Suprapubic skin (tissue), 4 donors: Measurements from ENCODE around the gene ATP5PO. TPM values are rescaled to one million over a fixed set of nuclear protein-coding genes. Genes with fewer than 3 reads are reported as not detected.
A peak's percentile ranks its signal among the peaks of the same experiment; 100 is the strongest.

Source experiments
- DNase-seq, 2 donors: peaks; one replicate each; pipeline ENCODE4 v3.0.0-alpha.2; 2019; ENCODE audit warnings: low spot score in 2 of 2
- H3K27ac ChIP-seq: fragments of 200-600 bp; sonication (generic); one replicate; pipeline ENCODE4 v1.5.1; 2019
- H3K27me3 ChIP-seq: fragments of 200-600 bp; sonication (generic); one replicate; pipeline ENCODE4 v1.5.1; 2019
- H3K36me3 ChIP-seq: fragments of 200-600 bp; sonication (generic); one replicate; pipeline ENCODE4 v1.5.1; 2019
- H3K4me1 ChIP-seq: fragments of 200-600 bp; sonication (generic); one replicate; pipeline ENCODE4 v1.5.1; 2019
- H3K4me3 ChIP-seq: fragments of 200-600 bp; sonication (generic); one replicate; pipeline ENCODE4 v1.5.1; 2019; ENCODE audit warnings: mild to moderate bottlenecking
- H3K9me3 ChIP-seq: fragments of 200-600 bp; sonication (generic); one replicate; pipeline ENCODE4 v1.5.1; 2019
- EP300 ChIP-seq: sonication (generic); formaldehyde crosslinking; IDR thresholded peaks from one replicate; pipeline ENCODE4 v1.6.1; 2017; ENCODE audit warnings: antibody characterized with exemption
- POLR2A ChIP-seq, 2 donors: fragments of 450-650 bp; IDR thresholded peaks; one replicate each; pipeline ENCODE4 v1.6.1; 2017; ENCODE audit warnings: antibody characterized with exemption in 2 of 2, mild to moderate bottlenecking in 2 of 2, moderate library complexity in 2 of 2
- POLR2AphosphoS5 ChIP-seq, 3 donors: sonication (generic); formaldehyde crosslinking; IDR thresholded peaks; one replicate each; pipeline ENCODE4 v1.6.1; 2017; ENCODE audit warnings: antibody characterized with exemption in 3 of 3
- WGBS: methylation state at CpG from one replicate; pipeline ENCODE4 v1.1.5; 2018; 5-methylcytosine and 5-hydroxymethylcytosine counted together
- total RNA-seq, 4 donors: library from RNA; depleted of rRNA; stranded (reverse); fragments of >200 nt; gene quantifications; one replicate each; pipeline ENCODE4 v1.1.0, GENCODE V29; 2016
- TF ChIP-seq, protein P1 (sequence below), 2 donors: fragments of 200-600 bp in 1 of 2; fragments of 450-650 bp in 1 of 2; sonication (generic) in 1 of 2; IDR thresholded peaks; one replicate each; pipeline ENCODE4 v1.5.1; 2016 to 2019; ENCODE audit warnings: antibody characterized with exemption in 2 of 2, mild to moderate bottlenecking in 1 of 2, moderate library complexity in 1 of 2

Gene ATP5PO
- total RNA-seq, 4 donors from 2014 or later: 121 to 182 (median 159) TPM

DNA sequence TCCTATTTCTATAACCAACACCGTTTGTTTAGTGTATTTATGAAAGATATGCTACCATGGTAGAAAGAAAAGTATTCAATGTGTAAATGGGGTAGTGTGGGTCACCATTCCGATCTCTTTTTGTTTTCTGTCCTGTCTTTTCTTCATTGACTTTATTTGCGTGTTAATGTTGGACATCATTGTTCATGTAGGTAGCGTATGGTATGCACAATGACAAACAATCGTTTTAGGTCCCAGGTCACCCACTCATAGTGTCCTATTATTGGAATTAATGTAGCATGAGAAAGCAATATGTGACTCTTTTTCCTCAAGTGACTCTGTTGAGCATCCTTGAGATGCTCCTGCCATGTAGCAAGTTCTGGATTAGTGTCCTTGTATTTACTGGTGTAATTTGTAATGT is 25.4 kb downstream of the ATP5PO start:
- H3K27ac ChIP-seq: no peak overlapping the region
- H3K36me3 ChIP-seq: no peaks in the 10 kb centered on the region
- DNase-seq: no peak
- TF ChIP-seq POLR2AphosphoS5 (IDR thresholded peaks at IDR 0.05) (no peak), POLR2A (IDR thresholded peaks at IDR 0.05) (no peak), EP300 (no peak)
- TF ChIP-seq, protein P1, sequence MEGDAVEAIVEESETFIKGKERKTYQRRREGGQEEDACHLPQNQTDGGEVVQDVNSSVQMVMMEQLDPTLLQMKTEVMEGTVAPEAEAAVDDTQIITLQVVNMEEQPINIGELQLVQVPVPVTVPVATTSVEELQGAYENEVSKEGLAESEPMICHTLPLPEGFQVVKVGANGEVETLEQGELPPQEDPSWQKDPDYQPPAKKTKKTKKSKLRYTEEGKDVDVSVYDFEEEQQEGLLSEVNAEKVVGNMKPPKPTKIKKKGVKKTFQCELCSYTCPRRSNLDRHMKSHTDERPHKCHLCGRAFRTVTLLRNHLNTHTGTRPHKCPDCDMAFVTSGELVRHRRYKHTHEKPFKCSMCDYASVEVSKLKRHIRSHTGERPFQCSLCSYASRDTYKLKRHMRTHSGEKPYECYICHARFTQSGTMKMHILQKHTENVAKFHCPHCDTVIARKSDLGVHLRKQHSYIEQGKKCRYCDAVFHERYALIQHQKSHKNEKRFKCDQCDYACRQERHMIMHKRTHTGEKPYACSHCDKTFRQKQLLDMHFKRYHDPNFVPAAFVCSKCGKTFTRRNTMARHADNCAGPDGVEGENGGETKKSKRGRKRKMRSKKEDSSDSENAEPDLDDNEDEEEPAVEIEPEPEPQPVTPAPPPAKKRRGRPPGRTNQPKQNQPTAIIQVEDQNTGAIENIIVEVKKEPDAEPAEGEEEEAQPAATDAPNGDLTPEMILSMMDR (IDR thresholded peaks at IDR 0.05): no peak
- H3K4me1 ChIP-seq: peaks cover 13% of the 10 kb centered on the region
- no peaks in the 10 kb centered on the region for H3K27me3 ChIP-seq
- H3K9me3 ChIP-seq: no peaks in the 10 kb centered on the region
- WGBS: 89% methylated on average over 5 of the region's 5 CpGs
- H3K4me3 ChIP-seq: no peak overlapping the region

DNA sequence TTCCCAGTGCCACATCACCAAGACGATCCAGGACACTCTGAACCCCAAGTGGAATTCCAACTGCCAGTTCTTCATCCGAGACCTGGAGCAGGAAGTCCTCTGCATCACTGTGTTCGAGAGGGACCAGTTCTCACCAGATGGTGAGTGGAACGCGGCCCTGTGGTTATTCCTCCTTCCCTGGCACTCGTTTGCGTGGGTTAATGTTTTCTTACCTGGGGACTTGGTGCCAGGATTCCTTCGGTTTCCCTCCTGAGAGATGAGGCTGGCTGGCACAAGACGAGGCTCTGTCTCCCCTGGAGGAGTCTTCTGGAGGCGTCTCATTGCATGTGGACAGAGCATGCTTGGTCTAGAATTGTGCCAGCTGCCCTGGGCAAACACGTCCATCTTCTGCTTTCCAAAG is 29.3 kb downstream of the ATP5PO start:
- TF ChIP-seq POLR2AphosphoS5 (IDR thresholded peaks at IDR 0.05) (no peak), POLR2A (IDR thresholded peaks at IDR 0.05) (no peak), EP300 (no peak)
- TF ChIP-seq, protein P1 (IDR thresholded peaks at IDR 0.05): no peak

DNA sequence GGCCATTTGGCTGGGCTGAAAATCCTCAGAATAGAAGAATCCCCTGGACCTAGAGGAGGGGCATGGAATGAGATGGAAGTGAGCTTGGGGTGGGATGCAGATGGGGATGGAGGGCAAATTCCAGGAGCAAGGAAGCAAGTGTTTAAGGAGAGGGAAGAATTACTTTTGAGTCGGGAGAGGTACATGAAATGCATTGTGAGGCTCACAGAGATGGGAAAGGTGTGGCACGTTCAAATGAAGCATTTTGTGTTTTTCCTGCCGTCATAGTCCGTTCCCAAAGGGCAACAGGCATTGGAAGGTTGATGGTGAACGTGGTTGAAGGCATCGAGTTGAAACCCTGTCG is 30.5 kb downstream of the ATP5PO start:
- no peak overlapping the region for H3K27ac ChIP-seq
- TF ChIP-seq POLR2AphosphoS5 (IDR thresholded peaks at IDR 0.05) (no peak), POLR2A (IDR thresholded peaks at IDR 0.05) (no peak), EP300 (no peak)
- TF ChIP-seq, protein P1 (IDR thresholded peaks at IDR 0.05): no peak
- 60% methylated on average over 7 of the region's 7 CpGs for WGBS
- peak overlapping the region; percentile 18 for H3K4me3 ChIP-seq
- H3K9me3 ChIP-seq: no peaks in the 10 kb centered on the region
- no peaks in the 10 kb centered on the region for H3K36me3 ChIP-seq
- H3K4me1 ChIP-seq: peaks cover 14% of the 10 kb centered on the region
- DNase-seq: no peak
- H3K27me3 ChIP-seq: no peaks in the 10 kb centered on the region

More for the DNA sequence above, 29.3 kb downstream of the ATP5PO start:
- H3K4me3 ChIP-seq: no peak overlapping the region
- no peak for DNase-seq
- H3K27ac ChIP-seq: no peak overlapping the region
- no peaks in the 10 kb centered on the region for H3K27me3 ChIP-seq
- peaks cover 14% of the 10 kb centered on the region for H3K4me1 ChIP-seq
- no peaks in the 10 kb centered on the region for H3K9me3 ChIP-seq
- 93% methylated on average over 11 of the region's 11 CpGs for WGBS
- H3K36me3 ChIP-seq: no peaks in the 10 kb centered on the region

DNA sequence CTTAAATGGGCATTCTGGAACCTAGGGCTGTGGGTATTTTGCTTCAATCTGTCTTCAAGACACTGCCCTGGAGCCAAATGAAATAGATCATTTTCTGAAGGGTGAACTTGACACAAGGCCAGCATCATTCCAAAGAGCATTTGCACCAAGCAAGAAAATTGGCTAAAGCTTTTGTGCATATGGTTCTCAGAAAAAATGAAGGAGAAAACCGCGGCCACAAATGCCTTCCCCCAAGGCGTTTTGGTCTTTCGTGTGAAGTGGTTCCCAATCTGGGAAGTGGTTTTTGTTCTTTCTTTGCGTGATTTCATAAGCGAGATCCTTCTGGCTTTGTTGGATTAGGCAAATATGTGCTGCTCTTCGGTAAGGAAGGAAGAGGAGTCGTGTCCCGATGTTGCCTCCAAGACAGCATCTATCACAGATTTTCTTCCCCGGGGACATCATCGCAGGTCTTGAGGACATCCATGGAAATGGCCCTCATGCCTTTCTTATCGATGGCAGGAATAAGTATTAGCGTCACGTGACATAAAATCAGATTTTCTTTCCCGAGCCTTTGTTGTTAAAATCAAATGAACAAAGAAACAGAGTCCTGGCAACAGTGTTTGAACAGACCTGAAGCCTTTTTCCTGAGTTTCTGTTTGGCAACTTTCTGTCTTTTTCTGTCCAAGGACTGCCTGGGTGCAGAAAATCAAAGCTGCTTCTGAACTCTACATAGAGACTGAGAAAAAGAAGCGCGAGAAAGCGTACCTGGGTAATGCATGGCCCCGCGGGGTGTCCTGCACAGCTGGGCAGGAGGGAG is 31.0 kb downstream of the ATP5PO start:
- H3K27ac ChIP-seq: no peak overlapping the region
- H3K9me3 ChIP-seq: no peaks in the 10 kb centered on the region
- DNase-seq: no peak
- no peaks in the 10 kb centered on the region for H3K27me3 ChIP-seq
- no peak for TF ChIP-seq EP300
- TF ChIP-seq POLR2A (IDR thresholded peaks at IDR 0.05): no peak
- TF ChIP-seq, protein P1 (IDR thresholded peaks at IDR 0.05): no peak
- no peak for TF ChIP-seq POLR2AphosphoS5 (IDR thresholded peaks at IDR 0.05)
- 38% methylated on average over 20 of the region's 20 CpGs for WGBS
- H3K4me1 ChIP-seq: peaks cover 14% of the 10 kb centered on the region
- peak overlapping the region; percentile 18 for H3K4me3 ChIP-seq
- no peaks in the 10 kb centered on the region for H3K36me3 ChIP-seq

DNA sequence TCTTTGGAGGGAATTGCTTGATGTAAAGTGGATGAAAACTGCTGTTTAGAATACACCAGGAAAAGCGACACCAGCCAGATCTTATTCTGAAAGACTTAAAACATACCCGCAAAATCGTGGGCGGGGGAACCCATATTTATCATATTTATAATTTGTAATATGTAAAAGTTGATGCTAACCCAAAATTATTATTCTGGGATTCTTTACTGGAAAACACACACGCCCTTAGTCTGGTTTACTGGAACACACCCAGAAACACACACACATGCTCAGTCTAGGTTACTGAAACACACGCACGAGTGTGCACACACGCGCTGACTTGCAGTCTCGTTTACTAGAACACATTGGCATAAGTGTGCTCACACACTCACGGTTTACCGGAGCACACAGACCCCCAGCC is 32.5 kb downstream of the ATP5PO start:
- no peak for TF ChIP-seq POLR2A (IDR thresholded peaks at IDR 0.05)
- TF ChIP-seq POLR2AphosphoS5 (IDR thresholded peaks at IDR 0.05): no peak
- TF ChIP-seq, protein P1 (IDR thresholded peaks at IDR 0.05): no peak
- no peak for TF ChIP-seq EP300
- no peak overlapping the region for H3K27ac ChIP-seq
- no peak for DNase-seq
- H3K27me3 ChIP-seq: no peaks in the 10 kb centered on the region
- no peaks in the 10 kb centered on the region for H3K9me3 ChIP-seq
- peaks cover 14% of the 10 kb centered on the region for H3K4me1 ChIP-seq
- WGBS: 47% methylated on average over 12 of the region's 12 CpGs
- H3K36me3 ChIP-seq: no peaks in the 10 kb centered on the region
- no peak overlapping the region for H3K4me3 ChIP-seq
